GM12878 (cell line): ENCODE results near the gene DMRTB1. TPM values are rescaled to one million over a fixed set of nuclear protein-coding genes. Genes with fewer than 3 reads are reported as not detected.

Experiments
- ATAC-seq: fragments of 200-7000 bp; cut with Tn5 transposase; 3 replicates; pipeline ENCODE4 v1.9.1; 2020; ENCODE audit warnings: mild to moderate bottlenecking, moderate library complexity
- BruUV-seq: library from RNA; stranded (reverse); fragments of 400-500 nt; replicated peaks from 2 replicates; lab custom pipeline; 2021; lab: Mats Ljungman, UMichigan
- CTCF ChIA-PET: fragments of 300-600 bp; sonication (Branson Sonifier 250); formaldehyde crosslinking; extraction: SDS; loops from one replicate; lab custom pipeline; 2021; ENCODE audit warnings: inconsistent platforms; lab: Yijun Ruan, JAX
- POLR2A ChIA-PET: fragments of 350-600 bp; formaldehyde crosslinking; extraction: SDS; loops from one replicate; lab custom pipeline; 2021; ENCODE audit warnings: inconsistent platforms; lab: Charles Lee
- RAD21 ChIA-PET: fragments of 300-600 bp; sonication (Branson Sonifier 250); formaldehyde crosslinking; loops from one replicate; lab custom pipeline; 2023; ENCODE audit warnings: antibody characterized with exemption; ENCODE audit not compliant: unreplicated experiment; lab: Charles Lee
- SMC1A ChIA-PET: fragments of 300-600 bp; sonication (Branson Sonifier 250); formaldehyde crosslinking; loops from one replicate; lab custom pipeline; 2023; ENCODE audit not compliant: unreplicated experiment, uncharacterized antibody; lab: Charles Lee
- DNase-seq: peaks from one replicate; pipeline ENCODE4 v3.0.0-alpha.2; 2011; ENCODE audit warnings: low read depth, low spot score
- FAIRE-seq: peaks from 3 replicates; lab custom pipeline; 2011; peaks lifted over from hg19 to GRCh38; lab: Jason Lieb, UNC
- H2AFZ ChIP-seq: 2 replicates; pipeline ENCODE4 v1.6.0; 2011; ENCODE audit warnings: low read depth, low read length, control low read depth; ENCODE audit not compliant: control insufficient read depth
- H3K27ac ChIP-seq: 2 replicates; pipeline ENCODE4 v1.5.1; 2011; ENCODE audit warnings: control low read depth; ENCODE audit not compliant: control insufficient read depth, insufficient read depth
- H3K27me3 ChIP-seq, 2 experiments: replicated peaks in 1 of 2; 2 replicates each; pipeline versions ENCODE4 v1.6.0 to v1.6.1; 2011; ENCODE audit warnings: low read length in 1 of 2; ENCODE audit not compliant: control insufficient read depth in 2 of 2, insufficient read depth in 2 of 2
- H3K36me3 ChIP-seq, 2 experiments: 2 replicates each; pipeline ENCODE4 v1.5.1; 2011; ENCODE audit warnings: low read length in 1 of 2; ENCODE audit not compliant: control insufficient read depth in 2 of 2, insufficient read depth in 2 of 2
- H3K4me1 ChIP-seq: 2 replicates; pipeline ENCODE4 v1.6.1; 2011; ENCODE audit warnings: mild to moderate bottlenecking, low read length, moderate library complexity, mixed read lengths; ENCODE audit not compliant: control insufficient read depth, insufficient read depth
- H3K4me2 ChIP-seq: 2 replicates; pipeline ENCODE4 v1.6.0; 2011; ENCODE audit warnings: control low read depth; ENCODE audit not compliant: control insufficient read depth, insufficient read depth
- H3K4me3 ChIP-seq: fragments of 200-600 bp; sonication (generic); 2 replicates; pipeline ENCODE4 v1.5.1; 2016
- H3K79me2 ChIP-seq: 2 replicates; pipeline ENCODE4 v1.6.0; 2011; ENCODE audit warnings: low read length; ENCODE audit not compliant: control insufficient read depth, insufficient read depth
- H3K9ac ChIP-seq: 2 replicates; pipeline ENCODE4 v1.8.0; 2011; ENCODE audit warnings: low read length, control low read depth, mixed read lengths; ENCODE audit not compliant: control insufficient read depth, insufficient read depth
- H3K9me3 ChIP-seq: replicated peaks from 3 replicates; pipeline ENCODE4 v1.5.1; 2011; ENCODE audit warnings: mild to moderate bottlenecking, low read length; ENCODE audit not compliant: control insufficient read depth, insufficient read depth
- H4K20me1 ChIP-seq: 2 replicates; pipeline ENCODE4 v1.6.0; 2011; ENCODE audit not compliant: control insufficient read depth, insufficient read depth
- ATF3 ChIP-seq: IDR thresholded peaks from 2 replicates; pipeline ENCODE4 v1.6.1; 2011; ENCODE audit warnings: low read depth, mild to moderate bottlenecking, low read length, moderate library complexity, borderline replicate concordance; ENCODE audit errors: extremely low read depth
- CHD2 ChIP-seq: IDR thresholded peaks from 2 replicates; pipeline ENCODE4 v1.6.1; 2011; ENCODE audit warnings: low read depth, low read length, improper control_type of control experiment, borderline replicate concordance
- DPF2 ChIP-seq: fragments of 450-650 bp; IDR thresholded peaks from 2 replicates; pipeline ENCODE4 v1.6.1; 2017; ENCODE audit warnings: mild to moderate bottlenecking
- EP300 ChIP-seq, 2 experiments: fragments of 150-350 bp in 1 of 2; IDR thresholded peaks; 2 replicates each; pipeline ENCODE4 v1.6.1; 2011 to 2012; ENCODE audit warnings: low read depth in 2 of 2, low read length in 2 of 2, borderline replicate concordance in 1 of 2, improper control_type of control experiment in 1 of 2, inconsistent platforms in 1 of 2; ENCODE audit not compliant: control insufficient read depth in 1 of 2
- NFIC ChIP-seq: IDR thresholded peaks from 2 replicates; pipeline ENCODE4 v1.6.1; 2012; ENCODE audit warnings: low read depth, mild to moderate bottlenecking, inconsistent platforms, low read length, moderate library complexity
- NR2C1 ChIP-seq: fragments of 450-650 bp; IDR thresholded peaks from 2 replicates; pipeline ENCODE4 v1.6.1; 2017; ENCODE audit warnings: antibody characterized with exemption, mild to moderate bottlenecking, moderate library complexity
- PAX8 ChIP-seq: fragments of 450-650 bp; IDR thresholded peaks from 2 replicates; pipeline ENCODE4 v1.6.1; 2017; ENCODE audit warnings: mild to moderate bottlenecking, moderate library complexity
- POLR2AphosphoS5 ChIP-seq: IDR thresholded peaks from 2 replicates; pipeline ENCODE4 v1.6.1; 2011; ENCODE audit warnings: mild to moderate bottlenecking, low read length, inconsistent platforms
- SREBF2 ChIP-seq: IDR thresholded peaks from 2 replicates; pipeline ENCODE4 v1.6.1; 2012; ENCODE audit warnings: mild to moderate bottlenecking, low read length
- STAT1 ChIP-seq: fragments of 450-650 bp; conservative IDR thresholded peaks from 2 replicates; pipeline ENCODE4 v1.6.1; 2014; ENCODE audit warnings: antibody characterized with exemption, mild to moderate bottlenecking
- TCF3 ChIP-seq: IDR thresholded peaks from 2 replicates; pipeline ENCODE4 v1.6.1; 2012; ENCODE audit warnings: low read depth, mild to moderate bottlenecking, low read length, borderline replicate concordance; ENCODE audit not compliant: insufficient read depth
- WGBS: methylation state at CpG from one replicate; pipeline ENCODE4 v1.1.6; 2016; ENCODE audit warnings: low lambda C conversion rate; ENCODE audit not compliant: insufficient replicate concordance, insufficient coverage; ENCODE audit errors: missing lambda C conversion rate; 5-methylcytosine and 5-hydroxymethylcytosine counted together
- in situ Hi-C: fragments of 300-500 bp; cut with MboI; formaldehyde crosslinking; loops from 9 replicates; pipeline ENCODE4 v1.14.3; 2018; ENCODE audit warnings: mixed read lengths
- intact Hi-C: fragments of 100-400 bp; cut with micrococcal nuclease; formaldehyde crosslinking; loops from one replicate; pipeline ENCODE4 v1.14.2; 2022; ENCODE audit not compliant: unreplicated experiment
- polyA plus RNA-seq, 11 experiments: library from polyadenylated mRNA; depleted of rRNA in 4 of 11; unstranded in 6 of 11; stranded (reverse) in 5 of 11; fragments of >200 nt; fragmentation: Nextera tagmentation in 4 of 11; fragmentation: Illumina TruSeq in 1 of 11; extraction: Ambion mirVana in 4 of 11; extraction: Trizol in 1 of 11; gene quantifications; 1 replicate in 1 of 11; 2 replicates in 10 of 11; pipeline versions ENCODE4 v1.2.1 to v1.2.3, GENCODE V29; 2011 to 2016; ENCODE audit warnings: inconsistent platforms in 2 of 11, missing spikeins in 2 of 11, low read depth in 1 of 11
- total RNA-seq, 4 experiments: library from RNA; depleted of rRNA in 3 of 4; stranded (reverse); fragments of >200 nt in 3 of 4; fragmentation: Illumina TruSeq in 1 of 4; extraction: Trizol in 1 of 4; gene quantifications; 2 replicates each; pipeline versions ENCODE4 v1.2.1 to v1.2.3, GENCODE V29; 2013 to 2021
- TF ChIP-seq, protein P1 (sequence below): IDR thresholded peaks from 2 replicates; pipeline ENCODE4 v1.6.1; 2012; ENCODE audit warnings: low read depth, low read length, improper control_type of control experiment

Gene DMRTB1
- total and polyA plus RNA-seq, 10 of the 15 experiments (the other 5 are each of a cell fraction or from before 2014, with no cell fraction given), result not detected

DNA sequence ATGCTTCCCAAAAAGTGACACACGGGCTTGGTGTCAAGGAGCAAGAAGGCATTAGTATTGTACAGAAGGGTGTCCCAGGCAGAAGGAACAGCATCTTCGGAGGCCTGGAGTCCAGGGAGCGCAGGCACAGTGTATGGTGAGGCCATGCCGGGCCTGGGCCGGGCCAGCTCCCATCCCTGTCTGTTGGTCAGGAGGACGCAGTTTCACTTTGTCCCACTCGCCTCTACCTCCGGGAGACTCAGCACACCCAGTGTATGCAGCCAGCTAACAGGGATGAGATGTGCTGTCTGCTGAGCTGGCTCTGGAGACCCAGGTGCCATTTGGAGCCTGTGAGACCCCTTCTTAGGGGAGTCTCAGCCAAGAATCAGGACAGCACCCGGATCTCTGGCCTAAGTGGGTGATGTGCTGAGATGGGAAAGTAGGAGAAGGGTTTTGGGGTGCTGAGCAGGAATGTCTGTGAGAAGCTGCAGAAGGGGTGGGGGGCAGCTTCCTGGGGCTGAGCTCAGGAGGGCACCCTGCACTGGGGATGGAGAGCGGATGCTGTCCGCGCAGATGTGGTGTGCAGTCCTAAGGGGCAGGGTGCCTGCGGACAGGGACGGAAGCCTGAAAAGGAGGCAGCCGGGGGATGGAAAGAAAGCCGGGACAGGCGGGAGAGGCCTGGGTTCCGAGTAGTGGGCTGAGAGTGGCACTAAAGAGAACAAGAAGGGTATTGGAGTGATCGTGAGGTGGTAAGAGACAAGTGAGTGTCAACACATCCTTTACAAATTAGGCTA lies 25.7 kb downstream of the DMRTB1 start:
- Histone ChIP-seq H3K36me3 (no peaks in the 10 kb centered on the region), H3K4me1 (no peaks in the 10 kb centered on the region), H3K79me2 (no peaks in the 10 kb centered on the region), H3K9me3 (no peaks in the 10 kb centered on the region), H3K4me2 (no peak overlapping the region), H4K20me1 (no peaks in the 10 kb centered on the region; the same call in 1 of the 2 replicates), H3K9ac (no peak overlapping the region), H3K27ac (no peak overlapping the region), H2AFZ (no peak overlapping the region), H3K4me3 (no peak overlapping the region), H3K27me3 (peaks cover 5% of the 10 kb centered on the region in 2 experiments; a peak in 3 of 4 replicates)
- CTCF ChIA-PET, result interaction anchor here (0.7 to 1.7 kb wide), 9 partner anchors 10 to 474 kb away, joined by 3 to 5 read pairs (median 3); no protein-coding TSS in a partner anchor
- no peak for FAIRE-seq
- in situ Hi-C loops, result loop anchor here (5.0 to 25.0 kb wide), 2 partner anchors 267 to 477 kb away; no protein-coding TSS in a partner anchor
- POLR2A ChIA-PET, result no interaction called here
- no TSS peak for BruUV-seq
- SMC1A ChIA-PET, result no interaction called here
- intact Hi-C loops, result loop anchor here (1.0 to 10.0 kb wide), 3 partner anchors 204 to 470 kb away; no protein-coding TSS in a partner anchor
- 31% methylated on average over 19 of the region's 19 CpGs for WGBS
- no peak for DNase-seq
- no peak; the same call in 2 of the 3 replicates for ATAC-seq
- no peak for TF ChIP-seq PAX8
- TF ChIP-seq, protein P1, sequence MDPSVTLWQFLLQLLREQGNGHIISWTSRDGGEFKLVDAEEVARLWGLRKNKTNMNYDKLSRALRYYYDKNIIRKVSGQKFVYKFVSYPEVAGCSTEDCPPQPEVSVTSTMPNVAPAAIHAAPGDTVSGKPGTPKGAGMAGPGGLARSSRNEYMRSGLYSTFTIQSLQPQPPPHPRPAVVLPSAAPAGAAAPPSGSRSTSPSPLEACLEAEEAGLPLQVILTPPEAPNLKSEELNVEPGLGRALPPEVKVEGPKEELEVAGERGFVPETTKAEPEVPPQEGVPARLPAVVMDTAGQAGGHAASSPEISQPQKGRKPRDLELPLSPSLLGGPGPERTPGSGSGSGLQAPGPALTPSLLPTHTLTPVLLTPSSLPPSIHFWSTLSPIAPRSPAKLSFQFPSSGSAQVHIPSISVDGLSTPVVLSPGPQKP, result no peak
- TF ChIP-seq DPF2, result no peak
- TF ChIP-seq STAT1, result no peak
- no peak for TF ChIP-seq NR2C1
- no peak for TF ChIP-seq NFIC
- TF ChIP-seq CHD2, result no peak
- no peak for TF ChIP-seq TCF3
- no peak for TF ChIP-seq ATF3
- no peak for TF ChIP-seq EP300 (IDR thresholded peaks at IDR 0.05; ENCODE audit: borderline replicate concordance in 1 of 2, control insufficient read depth in 1 of 2, low read depth in 2 of 2, low read length in 2 of 2)
- no peak for TF ChIP-seq SREBF2
- TF ChIP-seq POLR2AphosphoS5, result no peak
- RAD21 ChIA-PET, result interaction anchor here (1.1 to 1.2 kb wide), 3 partner anchors 41 to 269 kb away, joined by 3 read pairs; no protein-coding TSS in a partner anchor
